Measurements from ENCODE around the gene APBB1IP.
"Not testable (repeated sequence)": the region's sequence is repeated elsewhere in the genome, so short reads cannot be mapped to it uniquely, and the experiment has no call there.

APBB1IP gene, protein sequence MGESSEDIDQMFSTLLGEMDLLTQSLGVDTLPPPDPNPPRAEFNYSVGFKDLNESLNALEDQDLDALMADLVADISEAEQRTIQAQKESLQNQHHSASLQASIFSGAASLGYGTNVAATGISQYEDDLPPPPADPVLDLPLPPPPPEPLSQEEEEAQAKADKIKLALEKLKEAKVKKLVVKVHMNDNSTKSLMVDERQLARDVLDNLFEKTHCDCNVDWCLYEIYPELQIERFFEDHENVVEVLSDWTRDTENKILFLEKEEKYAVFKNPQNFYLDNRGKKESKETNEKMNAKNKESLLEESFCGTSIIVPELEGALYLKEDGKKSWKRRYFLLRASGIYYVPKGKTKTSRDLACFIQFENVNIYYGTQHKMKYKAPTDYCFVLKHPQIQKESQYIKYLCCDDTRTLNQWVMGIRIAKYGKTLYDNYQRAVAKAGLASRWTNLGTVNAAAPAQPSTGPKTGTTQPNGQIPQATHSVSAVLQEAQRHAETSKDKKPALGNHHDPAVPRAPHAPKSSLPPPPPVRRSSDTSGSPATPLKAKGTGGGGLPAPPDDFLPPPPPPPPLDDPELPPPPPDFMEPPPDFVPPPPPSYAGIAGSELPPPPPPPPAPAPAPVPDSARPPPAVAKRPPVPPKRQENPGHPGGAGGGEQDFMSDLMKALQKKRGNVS

DNA sequence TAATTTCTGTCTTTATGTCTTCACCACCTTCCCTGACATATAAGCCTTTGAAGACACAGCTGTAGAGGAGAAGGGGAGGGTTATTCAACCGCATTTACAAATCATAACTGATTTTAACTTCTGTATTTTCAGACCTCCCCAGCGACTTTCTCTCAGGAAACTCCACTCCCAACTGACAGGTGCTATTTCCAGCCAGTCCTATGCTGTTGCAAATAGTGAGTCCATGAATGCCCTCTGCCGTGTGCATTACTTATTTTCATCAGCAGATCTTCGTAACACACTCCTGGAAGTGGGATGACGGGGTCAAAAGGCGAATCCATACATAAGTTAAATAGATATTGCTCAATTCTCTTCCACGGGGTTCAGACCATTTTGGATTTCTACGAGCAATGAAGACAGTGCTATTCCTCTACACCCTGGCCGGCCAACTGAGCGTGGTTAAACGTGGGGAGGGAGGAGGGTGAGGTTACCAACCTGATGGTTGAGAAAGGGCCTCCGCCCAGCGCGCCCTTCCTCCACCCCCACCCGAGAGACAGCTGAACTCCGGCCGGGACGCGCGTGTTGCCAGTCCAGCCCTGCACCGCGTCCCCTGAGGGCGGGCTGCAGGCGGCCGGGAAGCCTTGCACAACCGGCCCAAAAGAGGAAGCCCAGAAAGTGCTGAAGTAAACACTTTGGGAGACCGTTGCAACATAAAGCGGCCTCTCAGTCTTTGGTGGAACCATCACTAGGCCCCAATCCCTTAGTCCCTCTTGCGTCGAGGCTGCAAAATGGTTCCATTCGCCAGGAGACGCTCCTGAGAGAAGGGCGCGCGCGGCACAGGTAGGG is at the start of gene APBB1IP:
APBB1IP (plus strand) TSS at position 705 of the 825 bp plus-strand sequence. CDS start 53,986 bp downstream, outside the sequence.
- in situ Hi-C loops (cut with MboI; ENCODE audit: low pct_unique_long_range_greater_than_20kb, low sequenced_read_pairs, unreplicated experiment): no loop called here
- TF ChIP-seq, protein P1, sequence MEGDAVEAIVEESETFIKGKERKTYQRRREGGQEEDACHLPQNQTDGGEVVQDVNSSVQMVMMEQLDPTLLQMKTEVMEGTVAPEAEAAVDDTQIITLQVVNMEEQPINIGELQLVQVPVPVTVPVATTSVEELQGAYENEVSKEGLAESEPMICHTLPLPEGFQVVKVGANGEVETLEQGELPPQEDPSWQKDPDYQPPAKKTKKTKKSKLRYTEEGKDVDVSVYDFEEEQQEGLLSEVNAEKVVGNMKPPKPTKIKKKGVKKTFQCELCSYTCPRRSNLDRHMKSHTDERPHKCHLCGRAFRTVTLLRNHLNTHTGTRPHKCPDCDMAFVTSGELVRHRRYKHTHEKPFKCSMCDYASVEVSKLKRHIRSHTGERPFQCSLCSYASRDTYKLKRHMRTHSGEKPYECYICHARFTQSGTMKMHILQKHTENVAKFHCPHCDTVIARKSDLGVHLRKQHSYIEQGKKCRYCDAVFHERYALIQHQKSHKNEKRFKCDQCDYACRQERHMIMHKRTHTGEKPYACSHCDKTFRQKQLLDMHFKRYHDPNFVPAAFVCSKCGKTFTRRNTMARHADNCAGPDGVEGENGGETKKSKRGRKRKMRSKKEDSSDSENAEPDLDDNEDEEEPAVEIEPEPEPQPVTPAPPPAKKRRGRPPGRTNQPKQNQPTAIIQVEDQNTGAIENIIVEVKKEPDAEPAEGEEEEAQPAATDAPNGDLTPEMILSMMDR (IDR thresholded peaks at IDR 0.05; ENCODE audit: extremely low read depth, insufficient read depth, missing control alignments): no peak
- peak; percentile 66 for DNase-seq (ENCODE audit: low spot score)

DNA sequence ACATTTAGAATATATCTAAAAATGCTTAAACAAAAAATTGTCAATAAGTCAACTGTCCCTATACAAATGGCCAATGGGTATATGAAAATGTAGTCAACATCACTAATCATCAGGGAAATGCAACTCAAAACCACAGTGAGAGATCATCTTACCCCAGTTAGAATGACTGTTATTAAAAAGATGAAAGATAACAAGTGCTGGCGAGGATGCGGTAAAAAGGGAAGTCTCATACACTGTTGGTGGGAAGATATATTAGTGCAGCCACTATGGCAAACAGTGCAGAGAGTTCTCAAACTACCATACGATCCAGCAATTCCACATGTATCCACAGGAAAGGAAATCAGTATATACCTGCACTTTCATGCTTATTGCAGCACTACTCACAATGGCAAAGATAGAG is 48.6 kb upstream of the APBB1IP start:
- DNase-seq (ENCODE audit: low spot score): no peak
- TF ChIP-seq, protein P1 (IDR thresholded peaks at IDR 0.05; ENCODE audit: extremely low read depth, insufficient read depth, missing control alignments): no peak
- in situ Hi-C loops (cut with MboI; ENCODE audit: low pct_unique_long_range_greater_than_20kb, low sequenced_read_pairs, unreplicated experiment): no loop called here

DNA sequence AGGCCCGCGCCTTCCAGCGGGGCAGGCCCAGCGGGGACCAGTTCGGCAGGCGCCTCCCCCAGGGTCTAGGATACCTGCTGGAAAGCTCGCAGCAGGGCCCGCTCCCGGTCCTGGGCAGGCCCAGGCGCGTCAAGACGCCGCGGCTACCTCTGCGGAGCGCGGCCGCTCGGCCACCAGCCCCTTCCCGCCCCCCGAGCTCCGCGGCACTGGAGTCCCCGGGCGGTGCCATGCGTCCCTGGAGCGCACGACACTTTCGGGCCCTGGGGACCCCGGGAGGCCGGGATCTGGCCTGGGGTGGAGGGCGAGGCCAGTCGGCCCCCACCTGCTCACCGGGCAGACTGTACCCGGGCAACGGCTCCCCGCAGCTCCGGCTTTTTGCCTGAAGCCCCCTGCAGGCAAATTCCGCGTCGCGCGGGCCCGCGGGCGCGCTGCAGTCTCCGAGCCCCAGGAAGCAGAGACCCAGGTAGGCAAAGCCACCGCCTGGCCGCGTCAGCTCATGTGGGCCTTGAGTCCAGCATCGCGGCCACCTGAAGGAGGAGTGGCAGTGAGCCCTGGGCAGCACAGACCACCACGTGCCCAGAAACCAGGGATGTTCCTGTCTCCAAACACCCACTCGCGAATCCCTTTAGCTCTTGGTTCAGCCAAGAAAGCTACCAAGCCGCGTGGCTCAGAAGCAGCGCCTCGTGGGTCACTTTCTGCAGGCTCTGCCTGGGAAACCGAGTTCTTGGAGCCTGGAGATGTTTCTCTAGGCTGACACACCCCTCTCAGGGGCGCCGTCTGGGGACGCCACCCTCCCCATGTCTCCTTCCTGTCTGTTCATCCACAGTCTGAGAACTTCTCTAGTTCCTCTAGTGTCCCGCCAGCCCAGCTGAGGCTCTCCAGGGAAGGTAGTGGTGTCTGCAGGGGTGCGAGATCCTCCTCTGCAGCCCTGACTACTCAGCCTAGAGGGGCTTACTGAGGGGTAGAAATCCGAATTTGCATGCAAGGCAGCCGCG is 46.1 kb upstream of the APBB1IP start:
- DNase-seq (ENCODE audit: low spot score): no peak
- TF ChIP-seq, protein P1 (IDR thresholded peaks at IDR 0.05; ENCODE audit: extremely low read depth, insufficient read depth, missing control alignments): no peak
- in situ Hi-C loops (cut with MboI; ENCODE audit: low pct_unique_long_range_greater_than_20kb, low sequenced_read_pairs, unreplicated experiment): no loop called here

DNA sequence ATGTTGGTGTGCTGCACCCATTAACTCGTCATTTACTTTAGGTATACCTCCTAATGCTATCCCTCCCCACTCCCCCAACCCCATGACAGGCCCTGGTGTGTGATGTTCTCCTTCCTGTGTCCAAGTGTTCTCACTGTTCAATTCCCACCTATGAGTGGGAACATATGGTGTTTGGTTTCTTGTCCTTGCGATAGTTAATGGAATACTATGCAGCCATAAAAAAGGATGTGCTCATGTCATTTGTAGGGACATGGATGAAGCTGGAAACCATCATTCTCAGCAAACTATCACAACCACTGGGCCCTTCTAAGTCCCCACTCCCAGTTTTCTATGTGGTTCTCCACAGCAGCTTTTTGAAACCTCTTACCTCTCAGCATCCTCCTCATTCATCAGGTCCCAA is 39.8 kb upstream of the APBB1IP start:
- in situ Hi-C loops (cut with MboI; ENCODE audit: low pct_unique_long_range_greater_than_20kb, low sequenced_read_pairs, unreplicated experiment): not testable (repeated sequence)

DNA sequence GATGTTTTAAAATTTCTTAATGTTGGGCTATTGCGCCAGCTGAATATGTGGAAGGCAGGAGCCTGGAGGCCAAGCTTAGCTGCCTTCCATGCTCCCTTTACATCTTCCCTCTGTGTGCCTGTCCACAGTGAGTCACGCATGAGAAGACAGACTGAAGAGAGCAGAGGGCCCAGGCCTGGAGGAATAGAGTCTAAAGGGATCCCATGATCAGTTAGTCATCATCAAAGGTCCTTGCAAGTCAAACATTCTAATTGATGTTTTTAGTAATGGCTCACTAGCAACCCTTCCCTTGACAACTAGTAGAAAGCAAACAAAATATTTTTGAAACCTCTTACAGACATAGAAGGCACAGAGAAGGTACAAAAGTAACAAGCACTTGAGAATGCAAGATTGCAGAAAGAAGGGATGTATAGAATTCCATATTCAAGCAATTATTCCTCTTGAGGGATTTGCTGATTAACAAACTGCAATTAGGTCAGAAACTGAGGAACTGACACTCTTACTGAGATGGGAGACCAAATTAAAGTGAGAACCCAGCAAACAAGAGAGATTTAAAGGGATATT is 30.7 kb upstream of the APBB1IP start:
- TF ChIP-seq, protein P1 (IDR thresholded peaks at IDR 0.05; ENCODE audit: extremely low read depth, insufficient read depth, missing control alignments): no peak
- in situ Hi-C loops (cut with MboI; ENCODE audit: low pct_unique_long_range_greater_than_20kb, low sequenced_read_pairs, unreplicated experiment): no loop called here
- no peak for DNase-seq (ENCODE audit: low spot score)

More for the DNA sequence above, 39.8 kb upstream of the APBB1IP start:
- not testable (repeated sequence) for DNase-seq (ENCODE audit: low spot score)

DNA sequence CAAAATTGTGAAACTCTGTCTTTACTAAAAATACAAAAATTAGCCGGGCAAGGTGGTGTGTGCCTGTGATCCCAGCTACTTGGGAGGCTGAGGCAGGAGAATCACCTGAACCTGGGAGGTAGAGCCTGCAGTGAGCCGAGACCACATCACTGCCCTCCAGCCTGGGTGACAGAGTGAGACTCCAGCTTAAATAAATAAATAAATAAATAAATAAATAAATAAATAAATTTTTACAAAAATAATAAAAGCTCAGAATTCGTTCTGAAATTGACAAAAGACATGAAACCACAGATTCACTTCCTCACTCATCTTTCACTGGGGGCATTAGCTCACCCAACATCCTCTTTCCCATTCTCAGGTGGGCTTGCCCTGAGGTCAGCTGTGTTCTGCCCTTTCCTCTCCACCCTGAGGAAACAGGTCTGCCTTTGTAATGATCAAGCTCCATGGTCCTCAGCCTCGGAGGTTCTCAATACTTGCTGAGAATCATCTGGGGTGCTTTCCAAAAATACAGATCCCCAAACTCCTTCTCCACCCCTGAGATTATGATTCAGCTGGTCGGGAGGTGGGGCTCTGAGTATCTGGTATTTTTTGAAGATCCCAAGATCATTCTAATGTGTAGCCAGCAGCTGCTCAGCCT is 29.2 kb upstream of the APBB1IP start:
- TF ChIP-seq, protein P1 (IDR thresholded peaks at IDR 0.05; ENCODE audit: extremely low read depth, insufficient read depth, missing control alignments): no peak
- no peak for DNase-seq (ENCODE audit: low spot score)
- in situ Hi-C loops (cut with MboI; ENCODE audit: low pct_unique_long_range_greater_than_20kb, low sequenced_read_pairs, unreplicated experiment): no loop called here
